SK-N-SH (cell line): ENCODE measurements around the gene TADA2A. TPM values are rescaled to one million over a fixed set of nuclear protein-coding genes. Genes with fewer than 3 reads are reported as not detected.
A peak's percentile ranks its signal among the peaks of the same experiment; 100 is the strongest.

ENCODE experiments used
- CTCF ChIA-PET: fragments of 300-600, 350-600 bp; formaldehyde crosslinking; extraction: SDS; loops from one replicate; lab custom pipeline; 2021; lab: Yijun Ruan, JAX
- POLR2A ChIA-PET: fragments of 350-600 bp; sonication (Branson Sonifier 250); formaldehyde crosslinking; extraction: SDS; loops from one replicate; lab custom pipeline; 2020; ENCODE audit warnings: antibody characterized with exemption, inconsistent platforms; lab: Yijun Ruan, JAX
- DNase-seq: peaks from one replicate; pipeline ENCODE4 v3.0.0; 2012
- H2AFZ ChIP-seq: fragments of 200-600 bp; sonication (generic); 2 replicates; pipeline ENCODE4 v1.8.1; 2016; ENCODE audit warnings: antibody characterized with exemption, mild to moderate bottlenecking, low read depth
- H3F3A ChIP-seq: fragments of 200-600 bp; sonication (generic); replicated peaks from 2 replicates; pipeline ENCODE3; 2016; ENCODE audit warnings: antibody characterized with exemption, mild to moderate bottlenecking; ENCODE audit not compliant: insufficient read depth
- H3K27ac ChIP-seq, 2 experiments: fragments of 200-500 bp in 1 of 2; fragments of 200-600 bp in 1 of 2; sonication (Bioruptor generic) in 1 of 2; sonication (generic), shearing (Covaris generic) in 1 of 2; 2 replicates each; pipeline versions ENCODE4 v1.5.1 to v1.6.1; 2014 to 2016; ENCODE audit warnings: low read depth in 2 of 2, inconsistent platforms in 1 of 2, low read length in 1 of 2, mild to moderate bottlenecking in 1 of 2, mixed read lengths in 1 of 2
- H3K27me3 ChIP-seq: fragments of 200-600 bp; sonication (generic), shearing (Covaris generic); 2 replicates; pipeline ENCODE4 v1.6.1; 2016; ENCODE audit warnings: mixed run types; ENCODE audit not compliant: insufficient read depth
- H3K36me3 ChIP-seq, 2 experiments: fragments of 200-500 bp in 1 of 2; fragments of 200-600 bp in 1 of 2; sonication (Bioruptor generic) in 1 of 2; sonication (generic) in 1 of 2; replicated peaks in 1 of 2; 2 replicates each; pipeline versions ENCODE3 to v1.5.1; 2014 to 2016; ENCODE audit warnings: low read length in 1 of 2, mild to moderate bottlenecking in 1 of 2; ENCODE audit not compliant: insufficient read depth in 2 of 2, control insufficient read depth in 1 of 2
- H3K4me1 ChIP-seq, 2 experiments: fragments of 200-500 bp in 1 of 2; fragments of 200-600 bp in 1 of 2; sonication (Bioruptor generic) in 1 of 2; sonication (generic), shearing (Covaris generic) in 1 of 2; 2 replicates each; pipeline versions ENCODE4 v1.5.1 to v1.6.1; 2014 to 2016; ENCODE audit warnings: low read depth in 1 of 2, low read length in 1 of 2, mixed run types in 1 of 2; ENCODE audit not compliant: insufficient read depth in 2 of 2, control insufficient read depth in 1 of 2
- H3K4me2 ChIP-seq: fragments of 200-600 bp; sonication (generic), shearing (Covaris generic); 2 replicates; pipeline ENCODE4 v1.6.1; 2017; ENCODE audit warnings: mixed run types
- H3K4me3 ChIP-seq, 2 experiments: fragments of 200-500 bp in 1 of 2; fragments of 200-600 bp in 1 of 2; sonication (Bioruptor generic) in 1 of 2; sonication (generic), shearing (Covaris generic) in 1 of 2; 2 replicates each; pipeline versions ENCODE4 v1.5.1 to v1.8.1; 2014 to 2016; ENCODE audit warnings: low read depth in 2 of 2, inconsistent platforms in 1 of 2, low read length in 1 of 2, mild to moderate bottlenecking in 1 of 2, mixed read lengths in 1 of 2, moderate library complexity in 1 of 2
- H3K79me2 ChIP-seq: fragments of 200-600 bp; sonication (generic); 2 replicates; pipeline ENCODE4 v1.8.1; 2017; ENCODE audit warnings: mild to moderate bottlenecking; ENCODE audit not compliant: insufficient read depth
- H3K9ac ChIP-seq: fragments of 200-600 bp; sonication (generic); 2 replicates; pipeline ENCODE4 v1.6.1; 2017; ENCODE audit warnings: mixed run types
- H3K9me2 ChIP-seq: fragments of 200-600 bp; sonication (generic); 2 replicates; pipeline ENCODE4 v1.6.1; 2017; ENCODE audit warnings: mixed run types
- H3K9me3 ChIP-seq: fragments of 200-600 bp; sonication (generic); 2 replicates; pipeline ENCODE4 v1.6.1; 2017; ENCODE audit warnings: mixed run types, mild to moderate bottlenecking, moderate library complexity
- H4K20me1 ChIP-seq: fragments of 200-600 bp; sonication (generic); 2 replicates; pipeline ENCODE4 v1.6.1; 2017; ENCODE audit warnings: mild to moderate bottlenecking, mixed run types; ENCODE audit not compliant: insufficient read depth
- CTCF ChIP-seq: fragments of 200-600 bp; sonication (generic); IDR thresholded peaks from 2 replicates; pipeline ENCODE4 v1.6.1; 2017; ENCODE audit warnings: antibody characterized with exemption, mild to moderate bottlenecking, moderate library complexity
- FOXJ3 ChIP-seq: sonication (generic); formaldehyde crosslinking; IDR thresholded peaks from 2 replicates; pipeline ENCODE4 v1.5.1; 2020; ENCODE audit warnings: mild to moderate bottlenecking, missing genetic modification reagents
- FOXM1 ChIP-seq: IDR thresholded peaks from 2 replicates; pipeline ENCODE4 v1.4.0; 2012; ENCODE audit warnings: low read depth, mild to moderate bottlenecking
- GABPA ChIP-seq: IDR thresholded peaks from 2 replicates; pipeline ENCODE4 v1.4.0; 2012; ENCODE audit warnings: low read depth, mild to moderate bottlenecking
- GATA2 ChIP-seq: sonication (generic); formaldehyde crosslinking; IDR thresholded peaks from 2 replicates; pipeline ENCODE4 v1.5.0; 2020; ENCODE audit warnings: mild to moderate bottlenecking, missing genetic modification reagents
- JUND ChIP-seq: IDR thresholded peaks from 2 replicates; pipeline ENCODE4 v1.4.0; 2012
- MAX ChIP-seq: IDR thresholded peaks from 2 replicates; pipeline ENCODE4 v1.4.0; 2012; ENCODE audit warnings: low read depth
- MEF2A ChIP-seq: IDR thresholded peaks from 2 replicates; pipeline ENCODE4 v1.4.0; 2012; ENCODE audit warnings: low read depth, borderline replicate concordance
- MXI1 ChIP-seq: IDR thresholded peaks from 2 replicates; pipeline ENCODE4 v1.6.1; 2012; ENCODE audit warnings: mild to moderate bottlenecking, low read depth, low read length, improper control_type of control experiment
- NRF1 ChIP-seq: IDR thresholded peaks from 2 replicates; pipeline ENCODE4 v1.6.1; 2012; ENCODE audit warnings: low read depth, mild to moderate bottlenecking, low read length
- RAD21 ChIP-seq: IDR thresholded peaks from 2 replicates; pipeline ENCODE4 v1.6.1; 2012; ENCODE audit warnings: mild to moderate bottlenecking, low read length
- REST ChIP-seq: IDR thresholded peaks from 2 replicates; pipeline ENCODE4 v1.6.1; 2012; ENCODE audit warnings: mild to moderate bottlenecking, low read depth, low read length, moderate library complexity
- RXRA ChIP-seq: IDR thresholded peaks from 2 replicates; pipeline ENCODE4 v1.4.0; 2012; ENCODE audit warnings: low read depth, mild to moderate bottlenecking, borderline replicate concordance
- TEAD4 ChIP-seq: IDR thresholded peaks from 2 replicates; pipeline ENCODE4 v1.4.0; 2012; ENCODE audit warnings: mild to moderate bottlenecking, borderline replicate concordance; ENCODE audit not compliant: insufficient read depth
- USF1 ChIP-seq: IDR thresholded peaks from 2 replicates; pipeline ENCODE4 v1.4.0; 2012; ENCODE audit warnings: low read depth, borderline replicate concordance
- USF2 ChIP-seq: fragments of 150-350 bp; IDR thresholded peaks from 2 replicates; pipeline ENCODE4 v1.6.1; 2017; ENCODE audit warnings: antibody characterized with exemption, low read length, low read depth, borderline replicate concordance
- YY1 ChIP-seq: IDR thresholded peaks from 2 replicates; pipeline ENCODE4 v1.4.0; 2012; ENCODE audit warnings: low read depth, mild to moderate bottlenecking
- WGBS: methylation state at CpG from one replicate; pipeline ENCODE4 v1.1.6; 2017; ENCODE audit warnings: low lambda C conversion rate; 5-methylcytosine and 5-hydroxymethylcytosine counted together
- polyA plus RNA-seq, 3 experiments: library from polyadenylated mRNA; depleted of rRNA; stranded (reverse); fragments of >200 nt; gene quantifications; 2 replicates each; pipeline ENCODE4 v1.2.3, GENCODE V29; 2012

The TADA2A gene
- polyA plus RNA-seq, 1 of the 3 experiments (the other 2 are of a cell fraction) = 9.7 TPM

GRCh38 chr17:37494401-37494831 is 87.7 kb downstream of the TADA2A start:
- H3K4me3 ChIP-seq = no peak overlapping the region
- H3K27ac ChIP-seq = peak overlapping the region in 1 of 2 experiments; percentile 91; a peak in 2 of 4 replicates
- no peaks in the 10 kb centered on the region for H3K27me3 ChIP-seq
- peaks cover 94% of the 10 kb centered on the region for H3K79me2 ChIP-seq
- peaks cover 34% of the 10 kb centered on the region for H3F3A ChIP-seq
- H3K9me2 ChIP-seq = no peaks in the 10 kb centered on the region
- H3K4me1 ChIP-seq = peaks cover 7 to 10% of the 10 kb centered on the region in 2 experiments; a peak in 3 of 4 replicates
- no peak overlapping the region for H3K9ac ChIP-seq
- peaks cover 32% of the 10 kb centered on the region for H4K20me1 ChIP-seq
- no peaks in the 10 kb centered on the region for H3K9me3 ChIP-seq
- no peak for DNase-seq
- H3K4me2 ChIP-seq = peak overlapping the region; percentile 26; the same call in 1 of the 2 replicates
- peaks cover 0 to 2% of the 10 kb centered on the region in 2 experiments for H3K36me3 ChIP-seq
- WGBS = 74% methylated on average over 3 of the region's 3 CpGs
- ChIA-PET POLR2A (interaction anchor here (0.5 kb wide), 1 partner anchor 68 kb away, joined by 3 read pairs; no protein-coding TSS in a partner anchor), CTCF (interaction anchor here (0.6 to 1.9 kb wide), 3 partner anchors 12 to 33 kb away, joined by 4 to 5 read pairs (median 4); no protein-coding TSS in a partner anchor)
- TF ChIP-seq REST = no peak
- no peak for TF ChIP-seq YY1
- no peak for TF ChIP-seq CTCF
- TF ChIP-seq RXRA = no peak
- no peak for TF ChIP-seq FOXJ3
- no peak for TF ChIP-seq NRF1
- no peak for TF ChIP-seq MXI1
- TF ChIP-seq JUND = no peak
- TF ChIP-seq FOXM1 = no peak
- no peak for TF ChIP-seq TEAD4
- TF ChIP-seq GABPA = no peak
- TF ChIP-seq RAD21 = no peak
- no peak for TF ChIP-seq MAX
- TF ChIP-seq USF1 = no peak
- no peak for TF ChIP-seq GATA2 (CRISPR knock-in tag)
- no peak for TF ChIP-seq MEF2A
- no peak for TF ChIP-seq USF2
- no peak overlapping the region for H2AFZ ChIP-seq
